ENCODE data around the gene IGSF21. TPM values are rescaled to one million over a fixed set of nuclear protein-coding genes. Genes with fewer than 3 reads are reported as not detected.

The IGSF21 gene
- total RNA-seq, 4 donors from 2014 or later: 0.31 to 3.5 (median 1.7) TPM

DNA sequence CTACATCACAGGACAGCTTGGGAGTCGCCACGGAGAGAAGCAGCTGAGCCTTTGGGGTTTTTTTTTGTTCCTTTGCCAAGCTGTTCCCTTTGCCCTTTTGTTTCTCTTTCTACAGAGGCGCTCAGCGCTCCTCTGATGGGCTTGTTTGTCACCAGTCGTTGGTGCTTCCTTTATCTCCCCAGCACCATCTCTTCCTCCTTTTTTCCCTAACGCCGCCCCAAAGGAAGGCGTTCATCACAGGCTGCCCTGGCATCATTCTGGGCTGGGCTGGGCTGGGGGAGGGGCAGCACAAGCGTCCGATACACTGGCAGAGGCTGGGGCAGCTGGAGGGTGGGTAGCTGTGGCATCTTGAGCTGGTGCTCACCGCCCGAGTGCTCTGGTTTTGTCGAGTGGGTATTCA lies 10.5 kb downstream of the IGSF21 start:
- Histone ChIP-seq H3K9me3 (no peaks in the 10 kb centered on the region), H3K27ac (no peak overlapping the region), H3K27me3 (peaks cover 89% of the 10 kb centered on the region), H3K36me3 (no peaks in the 10 kb centered on the region), H3K4me3 (no peak overlapping the region), H3K4me1 (no peaks in the 10 kb centered on the region)
- TF ChIP-seq EP300 (IDR thresholded peaks at IDR 0.05) (no peak), POLR2A (IDR thresholded peaks at IDR 0.05) (no peak), POLR2AphosphoS5 (IDR thresholded peaks at IDR 0.05) (no peak)
- TF ChIP-seq, protein P1, sequence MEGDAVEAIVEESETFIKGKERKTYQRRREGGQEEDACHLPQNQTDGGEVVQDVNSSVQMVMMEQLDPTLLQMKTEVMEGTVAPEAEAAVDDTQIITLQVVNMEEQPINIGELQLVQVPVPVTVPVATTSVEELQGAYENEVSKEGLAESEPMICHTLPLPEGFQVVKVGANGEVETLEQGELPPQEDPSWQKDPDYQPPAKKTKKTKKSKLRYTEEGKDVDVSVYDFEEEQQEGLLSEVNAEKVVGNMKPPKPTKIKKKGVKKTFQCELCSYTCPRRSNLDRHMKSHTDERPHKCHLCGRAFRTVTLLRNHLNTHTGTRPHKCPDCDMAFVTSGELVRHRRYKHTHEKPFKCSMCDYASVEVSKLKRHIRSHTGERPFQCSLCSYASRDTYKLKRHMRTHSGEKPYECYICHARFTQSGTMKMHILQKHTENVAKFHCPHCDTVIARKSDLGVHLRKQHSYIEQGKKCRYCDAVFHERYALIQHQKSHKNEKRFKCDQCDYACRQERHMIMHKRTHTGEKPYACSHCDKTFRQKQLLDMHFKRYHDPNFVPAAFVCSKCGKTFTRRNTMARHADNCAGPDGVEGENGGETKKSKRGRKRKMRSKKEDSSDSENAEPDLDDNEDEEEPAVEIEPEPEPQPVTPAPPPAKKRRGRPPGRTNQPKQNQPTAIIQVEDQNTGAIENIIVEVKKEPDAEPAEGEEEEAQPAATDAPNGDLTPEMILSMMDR (IDR thresholded peaks at IDR 0.05): no peak
- 4% methylated on average over 5 of the region's 13 CpGs; no CpG with 5 or more reads in 1 of the 2 donors for WGBS, 2 donors (ENCODE audit: low coverage in 1 of 2)
- no peak for ATAC-seq

DNA sequence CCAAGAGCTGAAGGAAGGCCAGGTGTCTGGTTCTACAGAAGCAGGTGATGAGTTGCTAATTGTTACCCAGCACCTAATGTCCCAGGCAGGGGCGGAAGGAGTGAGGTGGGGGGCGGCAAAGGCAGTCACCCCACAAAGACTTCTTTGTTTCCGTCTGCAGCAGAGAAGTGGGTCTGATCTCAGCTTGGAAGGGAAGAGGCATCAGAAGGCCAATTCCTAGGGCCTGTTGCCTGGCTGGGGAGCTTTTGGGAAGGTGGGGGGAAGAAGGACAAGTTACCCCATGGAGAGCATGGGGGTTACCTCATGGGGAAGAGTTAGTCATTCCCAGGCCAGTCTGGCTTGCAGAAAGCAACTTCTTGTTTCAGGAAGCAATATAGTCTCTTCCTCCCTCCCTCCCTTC lies 10.9 kb downstream of the IGSF21 start:
- TF ChIP-seq POLR2AphosphoS5 (IDR thresholded peaks at IDR 0.05) (no peak), POLR2A (IDR thresholded peaks at IDR 0.05) (no peak)
- TF ChIP-seq, protein P1 (IDR thresholded peaks at IDR 0.05): no peak
- no peak overlapping the region for H3K27ac ChIP-seq
- no peak for ATAC-seq
- no peaks in the 10 kb centered on the region for H3K9me3 ChIP-seq
- peaks cover 89% of the 10 kb centered on the region for H3K27me3 ChIP-seq
- no peaks in the 10 kb centered on the region for H3K4me1 ChIP-seq
- H3K4me3 ChIP-seq: no peak overlapping the region
- 10% methylated on average over 2 of the region's 3 CpGs; no CpG with 5 or more reads in 1 of the 2 donors for WGBS, 2 donors (ENCODE audit: low coverage in 1 of 2)
- H3K36me3 ChIP-seq: no peaks in the 10 kb centered on the region

GRCh38 chr1:18119289-18119688 lies 11.7 kb downstream of the IGSF21 start:
- no peak overlapping the region for H3K27ac ChIP-seq
- ATAC-seq: no peak
- no peaks in the 10 kb centered on the region for H3K36me3 ChIP-seq
- no peak overlapping the region for H3K4me3 ChIP-seq
- WGBS, 2 donors (ENCODE audit: low coverage in 1 of 2): 50 to 58% methylated on average over 2 to 3 of the region's 3 CpGs
- H3K27me3 ChIP-seq: peaks cover 89% of the 10 kb centered on the region
- no peaks in the 10 kb centered on the region for H3K9me3 ChIP-seq
- no peaks in the 10 kb centered on the region for H3K4me1 ChIP-seq
- no peak for TF ChIP-seq POLR2A (IDR thresholded peaks at IDR 0.05)
- TF ChIP-seq POLR2AphosphoS5 (IDR thresholded peaks at IDR 0.05): no peak
- no peak for TF ChIP-seq EP300 (IDR thresholded peaks at IDR 0.05)
- TF ChIP-seq, protein P1 (IDR thresholded peaks at IDR 0.05): no peak

DNA sequence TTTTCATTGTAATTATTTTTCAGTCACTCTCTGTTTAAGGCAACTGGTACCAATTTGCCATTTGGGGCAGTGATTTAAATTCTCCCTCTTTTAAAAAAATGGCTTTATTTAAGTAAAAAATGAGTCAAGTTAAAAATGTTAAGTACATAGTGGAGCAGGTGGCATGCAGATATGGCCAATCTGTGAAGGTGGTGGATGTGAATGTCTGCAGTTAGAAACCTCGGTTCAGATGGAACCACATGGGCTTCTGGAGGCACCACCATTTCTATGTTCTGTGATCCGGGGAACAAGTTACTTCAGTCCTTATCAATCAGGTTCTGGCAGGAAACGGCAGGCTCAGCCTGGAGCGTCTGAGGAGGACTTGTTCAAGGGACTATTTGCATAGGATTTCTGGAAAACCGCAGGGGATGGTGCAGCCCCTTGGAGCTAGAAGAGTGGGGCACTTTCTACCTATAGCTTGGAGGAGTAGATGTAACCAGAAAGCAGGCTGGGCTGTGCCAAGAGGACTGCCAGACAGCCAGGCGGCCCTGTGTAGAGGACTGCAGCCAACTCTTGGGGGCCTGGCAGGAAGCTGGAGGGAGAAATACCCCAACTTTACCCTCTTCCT lies 12.3 kb downstream of the IGSF21 start:
- Histone ChIP-seq H3K9me3 (no peaks in the 10 kb centered on the region), H3K27me3 (peaks cover 83% of the 10 kb centered on the region), H3K4me1 (no peaks in the 10 kb centered on the region), H3K27ac (no peak overlapping the region), H3K4me3 (no peak overlapping the region), H3K36me3 (no peaks in the 10 kb centered on the region)
- no peak for ATAC-seq
- WGBS, 2 donors (ENCODE audit: low coverage in 1 of 2): 40 to 60% methylated on average over 2 of the region's 6 CpGs
- TF ChIP-seq EP300 (IDR thresholded peaks at IDR 0.05) (no peak), POLR2A (IDR thresholded peaks at IDR 0.05) (no peak), POLR2AphosphoS5 (IDR thresholded peaks at IDR 0.05) (no peak)
- TF ChIP-seq, protein P1 (IDR thresholded peaks at IDR 0.05): no peak

- Histone ChIP-seq H3K36me3 (no peaks in the 10 kb centered on the region), H3K4me3 (no peak overlapping the region), H3K27me3 (peaks cover 75% of the 10 kb centered on the region), H3K9me3 (no peaks in the 10 kb centered on the region), H3K4me1 (no peaks in the 10 kb centered on the region), H3K27ac (no peak overlapping the region)
- no peak for TF ChIP-seq POLR2AphosphoS5 (IDR thresholded peaks at IDR 0.05)
- no peak for TF ChIP-seq EP300 (IDR thresholded peaks at IDR 0.05)
- TF ChIP-seq, protein P1 (IDR thresholded peaks at IDR 0.05): no peak
- TF ChIP-seq POLR2A (IDR thresholded peaks at IDR 0.05): no peak
- WGBS, 2 donors (ENCODE audit: low coverage in 1 of 2): 49 to 61% methylated on average over 8 of the region's 8 CpGs
- ATAC-seq: no peak
Measured at GRCh38 chr1:18120638-18121037, 13.0 kb downstream of the IGSF21 start.

Measured in gastroesophageal sphincter (tissue), 4 donors.